Mucosa of rectum (tissue), 2 donors: Measurements from ENCODE around the gene NKD2.

Experiments used
- H3K27ac ChIP-seq, 2 donors: one replicate each; pipeline ENCODE4 v1.7.0; 2013; ENCODE audit warnings: inconsistent platforms in 2 of 2, low read depth in 2 of 2, low read length in 2 of 2
- H3K27me3 ChIP-seq, 2 donors: one replicate each; pipeline ENCODE4 v1.7.0; 2013; ENCODE audit warnings: low read length in 2 of 2; ENCODE audit not compliant: control insufficient read depth in 2 of 2, insufficient read depth in 2 of 2
- H3K36me3 ChIP-seq, 2 donors: one replicate each; pipeline ENCODE4 v1.7.0; 2013; ENCODE audit warnings: low read length in 2 of 2; ENCODE audit not compliant: control insufficient read depth in 2 of 2, insufficient read depth in 2 of 2
- H3K4me1 ChIP-seq, 2 donors: one replicate each; pipeline ENCODE4 v1.7.0; 2013; ENCODE audit warnings: low read length in 2 of 2, mild to moderate bottlenecking in 1 of 2; ENCODE audit not compliant: control insufficient read depth in 2 of 2, insufficient read depth in 2 of 2
- H3K4me3 ChIP-seq, 2 donors: one replicate each; pipeline ENCODE4 v1.7.0; 2013; ENCODE audit warnings: low read length in 2 of 2
- H3K9ac ChIP-seq, 2 donors: one replicate each; pipeline ENCODE4 v1.7.0; 2013; ENCODE audit warnings: low read length in 2 of 2, low read depth in 1 of 2, mild to moderate bottlenecking in 1 of 2
- H3K9me3 ChIP-seq, 2 donors: one replicate each; pipeline ENCODE4 v1.7.0; 2013; ENCODE audit warnings: low read length in 2 of 2; ENCODE audit not compliant: control insufficient read depth in 2 of 2
- donor health status: healthy.
- donor health status: Normal muscosa, but diverticular disease.

NKD2 gene

GRCh38 chr5:1011741-1012312 lies 3.2 kb downstream of the NKD2 start:
- Histone ChIP-seq H3K36me3 (no peaks in the 10 kb centered on the region), H3K27ac (no peak overlapping the region), H3K9me3 (no peaks in the 10 kb centered on the region), H3K9ac (no peak overlapping the region), H3K4me3 (no peak overlapping the region), H3K4me1 (peaks cover 0 to 2% of the 10 kb centered on the region in 2 donors), H3K27me3 (peaks cover 14 to 32% of the 10 kb centered on the region in 2 donors)

- Histone ChIP-seq H3K4me1 (peaks cover 0 to 2% of the 10 kb centered on the region in 2 donors), H3K4me3 (no peak overlapping the region), H3K36me3 (no peaks in the 10 kb centered on the region), H3K27ac (no peak overlapping the region), H3K9ac (no peak overlapping the region), H3K27me3 (peaks cover 14 to 28% of the 10 kb centered on the region in 2 donors), H3K9me3 (no peaks in the 10 kb centered on the region)
Measured at GRCh38 chr5:1012313-1012841, 3.8 kb downstream of the NKD2 start.

DNA sequence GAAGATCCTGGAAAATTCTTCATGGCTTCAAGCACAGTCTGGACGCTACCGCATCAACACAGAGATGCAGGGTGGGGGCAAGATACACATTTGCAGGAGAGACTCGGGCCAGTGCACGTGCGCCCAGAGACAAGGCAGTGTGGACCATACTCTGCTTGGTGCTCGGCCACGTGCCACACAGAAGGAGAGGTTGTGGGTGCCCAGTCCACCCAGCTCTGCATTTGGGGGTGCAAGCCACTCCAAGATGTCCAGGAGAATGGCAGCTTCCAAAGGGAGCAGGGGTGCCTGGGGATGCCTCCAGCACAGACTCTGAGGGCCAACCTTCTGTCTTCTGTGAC lies 4.3 kb downstream of the NKD2 start:
- H3K27me3 ChIP-seq, result peaks cover 14 to 27% of the 10 kb centered on the region in 2 donors
- H3K9ac ChIP-seq, result no peak overlapping the region
- H3K4me1 ChIP-seq, result peaks cover 0 to 2% of the 10 kb centered on the region in 2 donors
- H3K27ac ChIP-seq, result no peak overlapping the region
- no peaks in the 10 kb centered on the region for H3K9me3 ChIP-seq
- no peak overlapping the region for H3K4me3 ChIP-seq
- H3K36me3 ChIP-seq, result no peaks in the 10 kb centered on the region

DNA sequence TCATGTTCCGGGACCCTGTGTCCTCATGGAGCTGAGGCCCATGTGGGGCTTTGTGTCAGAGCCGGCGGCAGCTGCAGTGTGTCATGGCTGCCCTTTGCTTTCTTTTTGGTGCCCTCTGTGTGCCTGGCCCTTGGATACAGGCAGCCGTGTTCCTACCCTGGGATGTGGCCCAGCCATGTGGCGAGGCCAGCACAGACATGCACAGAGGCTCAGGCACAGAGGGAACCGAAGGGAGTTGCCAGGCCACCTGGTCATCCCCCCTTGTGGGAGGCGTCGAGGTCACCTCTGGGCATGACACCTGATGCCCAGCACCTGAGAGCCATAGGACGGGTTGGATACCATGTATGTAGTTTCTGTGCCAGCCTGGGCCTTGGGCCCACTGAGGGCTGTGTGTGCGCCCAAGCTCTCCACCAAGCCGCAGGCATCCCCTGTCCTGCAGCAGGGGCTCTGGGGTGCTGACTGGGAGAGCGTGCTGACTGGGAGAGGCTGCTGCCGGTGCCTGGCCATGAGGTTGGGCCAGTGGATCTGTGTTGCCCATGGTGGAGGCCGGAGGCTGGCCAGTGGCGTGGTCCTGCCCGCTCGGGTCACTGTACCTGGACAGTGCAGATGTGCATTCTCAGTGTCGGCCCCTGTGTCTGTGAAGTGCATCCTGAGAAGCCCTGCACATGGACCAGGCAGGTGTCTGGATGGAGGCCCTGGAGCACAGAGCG lies 4.8 kb downstream of the NKD2 start:
- Histone ChIP-seq H3K36me3 (no peaks in the 10 kb centered on the region), H3K4me3 (no peak overlapping the region), H3K9ac (no peak overlapping the region), H3K4me1 (peaks cover 0 to 2% of the 10 kb centered on the region in 2 donors), H3K9me3 (no peaks in the 10 kb centered on the region), H3K27ac (no peak overlapping the region), H3K27me3 (peaks cover 14 to 25% of the 10 kb centered on the region in 2 donors)

- H3K27me3 ChIP-seq, result peaks cover 14 to 25% of the 10 kb centered on the region in 2 donors
- H3K4me3 ChIP-seq, result no peak overlapping the region
- no peaks in the 10 kb centered on the region for H3K36me3 ChIP-seq
- H3K9ac ChIP-seq, result no peak overlapping the region
- H3K4me1 ChIP-seq, result peaks cover 0 to 2% of the 10 kb centered on the region in 2 donors
- no peaks in the 10 kb centered on the region for H3K9me3 ChIP-seq
- H3K27ac ChIP-seq, result no peak overlapping the region
Measured at GRCh38 chr5:1013948-1014301, 5.3 kb downstream of the NKD2 start.

DNA sequence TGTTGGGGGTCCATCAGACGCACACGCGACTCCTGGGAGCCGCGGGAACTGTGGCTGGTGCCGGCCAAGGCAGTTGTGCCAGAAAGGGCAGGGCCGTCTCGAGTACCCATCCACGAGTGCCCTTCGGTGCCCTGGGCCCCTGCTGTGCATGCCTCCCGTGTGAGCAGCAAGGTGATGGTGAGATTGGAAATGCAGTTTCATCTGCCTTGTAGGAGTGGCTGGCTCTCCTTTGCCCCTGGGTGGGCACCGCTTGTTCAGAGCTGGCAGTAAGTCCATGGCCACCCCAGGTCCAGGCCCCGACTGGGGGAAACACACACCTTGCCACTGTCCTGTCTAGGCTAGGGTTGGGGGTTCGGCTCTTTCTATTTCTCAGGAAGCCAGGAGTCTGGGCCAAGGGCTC lies 5.7 kb downstream of the NKD2 start:
- Histone ChIP-seq H3K36me3 (no peaks in the 10 kb centered on the region), H3K4me1 (peaks cover 0 to 2% of the 10 kb centered on the region in 2 donors), H3K27ac (no peak overlapping the region), H3K4me3 (no peak overlapping the region), H3K27me3 (peaks cover 14 to 23% of the 10 kb centered on the region in 2 donors), H3K9me3 (no peaks in the 10 kb centered on the region), H3K9ac (no peak overlapping the region)

- no peaks in the 10 kb centered on the region for H3K4me1 ChIP-seq
- H3K27me3 ChIP-seq, result peaks cover 11 to 19% of the 10 kb centered on the region in 2 donors
- H3K9ac ChIP-seq, result no peak overlapping the region
- no peaks in the 10 kb centered on the region for H3K9me3 ChIP-seq
- H3K4me3 ChIP-seq, result no peak overlapping the region
- no peak overlapping the region for H3K27ac ChIP-seq
- H3K36me3 ChIP-seq, result no peaks in the 10 kb centered on the region
Measured at GRCh38 chr5:1014781-1015221, 6.2 kb downstream of the NKD2 start.

- Histone ChIP-seq H3K36me3 (no peaks in the 10 kb centered on the region), H3K9me3 (no peaks in the 10 kb centered on the region), H3K9ac (no peak overlapping the region), H3K27ac (no peak overlapping the region), H3K4me3 (no peak overlapping the region), H3K27me3 (peaks cover 4 to 12% of the 10 kb centered on the region in 2 donors), H3K4me1 (no peaks in the 10 kb centered on the region)
Measured at GRCh38 chr5:1015507-1015906, 6.9 kb downstream of the NKD2 start.

DNA sequence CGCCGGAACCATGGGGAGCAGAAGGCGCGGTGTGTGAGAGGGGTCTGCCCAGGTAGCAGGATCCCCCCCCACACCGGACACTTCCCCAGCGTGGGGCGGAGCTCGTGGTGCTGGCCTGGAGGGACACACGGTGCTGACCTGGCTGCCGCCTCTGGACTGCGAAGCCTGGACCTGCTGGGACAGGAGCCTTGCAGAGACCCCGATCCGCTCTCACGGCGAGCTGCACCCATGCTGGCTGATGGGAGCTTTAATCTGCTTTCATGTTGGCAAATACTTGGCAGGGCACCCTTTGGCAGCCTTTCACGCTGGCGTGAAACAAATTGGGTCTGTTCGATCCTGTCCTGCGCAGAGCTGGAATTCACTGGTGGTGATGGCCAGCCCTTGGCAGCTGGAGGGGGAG lies 7.4 kb downstream of the NKD2 start:
- H3K9me3 ChIP-seq, result no peaks in the 10 kb centered on the region
- H3K27me3 ChIP-seq, result peaks cover 3 to 6% of the 10 kb centered on the region in 2 donors
- H3K4me3 ChIP-seq, result no peak overlapping the region
- no peak overlapping the region for H3K9ac ChIP-seq
- H3K36me3 ChIP-seq, result no peaks in the 10 kb centered on the region
- no peak overlapping the region for H3K27ac ChIP-seq
- no peaks in the 10 kb centered on the region for H3K4me1 ChIP-seq

DNA sequence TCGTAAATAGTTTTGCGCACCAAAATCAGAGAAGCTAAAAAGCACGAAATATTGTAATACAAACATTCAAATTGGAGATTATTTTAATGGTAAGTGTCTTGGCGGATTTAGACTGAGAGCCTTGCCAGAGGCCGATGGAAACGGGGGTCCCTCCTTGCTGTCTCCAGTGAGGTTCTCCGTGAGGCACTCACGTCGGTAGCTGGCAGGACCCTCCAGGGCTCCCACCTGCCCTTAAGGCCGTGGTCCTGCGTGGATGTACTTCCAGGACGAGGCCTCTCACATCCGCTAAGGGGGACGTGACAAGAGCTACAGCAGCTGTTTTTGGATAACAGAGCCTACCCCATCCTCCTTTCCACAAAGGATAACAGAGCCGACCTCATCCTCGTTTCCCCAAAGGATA lies 7.9 kb downstream of the NKD2 start:
- Histone ChIP-seq H3K9me3 (no peaks in the 10 kb centered on the region), H3K27me3 (peaks cover 1 to 2% of the 10 kb centered on the region in 2 donors), H3K9ac (no peak overlapping the region), H3K36me3 (no peaks in the 10 kb centered on the region), H3K4me1 (no peaks in the 10 kb centered on the region), H3K4me3 (no peak overlapping the region), H3K27ac (no peak overlapping the region)
